B cell (primary cell): Measurements from ENCODE around the gene THEMIS.

Source experiments
- CTCF ChIP-seq: fragments of 200-600 bp; IDR thresholded peaks from one replicate; pipeline ENCODE4 v1.8.0; 2022; ENCODE audit warnings: antibody characterized with exemption, mild to moderate bottlenecking
- EZH2 ChIP-seq: IDR thresholded peaks from 2 replicates; pipeline ENCODE4 v1.6.1; 2012; ENCODE audit warnings: borderline replicate concordance, low read depth, mild to moderate bottlenecking, moderate library complexity, low read length; ENCODE audit not compliant: insufficient read depth, poor library complexity, severe bottlenecking

DNA sequence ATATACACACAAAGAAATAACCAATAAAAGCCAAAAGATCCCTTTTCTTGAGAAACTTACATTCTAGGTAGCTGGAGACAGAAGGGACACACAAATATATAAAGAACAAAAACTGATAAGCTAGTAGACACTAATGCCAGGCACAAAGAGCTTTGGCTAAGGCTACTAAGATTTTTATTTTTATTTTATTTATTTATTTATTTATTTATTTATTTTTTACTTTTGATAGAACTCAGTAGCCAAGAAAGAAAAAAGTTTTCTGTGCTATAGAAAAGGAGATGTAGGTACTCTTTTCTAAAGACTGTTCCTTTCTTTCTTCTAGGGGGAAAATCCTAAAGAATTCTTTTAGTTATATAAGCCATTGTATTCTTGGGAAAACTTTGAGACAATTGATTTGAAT lies 34.1 kb downstream of the THEMIS start:
- no peak for TF ChIP-seq CTCF
- TF ChIP-seq EZH2, result no peak
